Panc1 (cell line): ENCODE results near the gene TIMM44. TPM values are rescaled to one million over a fixed set of nuclear protein-coding genes. Genes with fewer than 3 reads are reported as not detected.
A peak's percentile ranks its signal among the peaks of the same experiment; 100 is the strongest.

Experiments used
- ATAC-seq: fragments of 200-7000 bp; cut with Tn5 transposase; 2 replicates; pipeline ENCODE4 v1.9.1; 2020; ENCODE audit warnings: mild to moderate bottlenecking, moderate library complexity
- BruUV-seq: library from RNA; stranded (reverse); fragments of 400-500 nt; replicated peaks from 2 replicates; lab custom pipeline; 2021; lab: Mats Ljungman, UMichigan
- CTCF ChIA-PET: fragments of 300-600 bp; sonication (Branson Sonifier 250); formaldehyde crosslinking; loops from one replicate; lab custom pipeline; 2022; ENCODE audit warnings: antibody characterized with exemption; lab: Charles Lee
- POLR2A ChIA-PET: fragments of 300-600 bp; sonication (Branson Sonifier 250); formaldehyde crosslinking; loops from one replicate; lab custom pipeline; 2022; ENCODE audit warnings: antibody characterized with exemption; lab: Charles Lee
- DNase-seq: peaks from one replicate; pipeline ENCODE4 v3.0.0-alpha.2; 2010; ENCODE audit warnings: low read depth, low spot score
- H3K27ac ChIP-seq: 2 replicates; pipeline ENCODE4 v1.5.1; 2011; ENCODE audit warnings: mild to moderate bottlenecking, low read length, inconsistent platforms
- H3K27me3 ChIP-seq: fragments of 200-500 bp; sonication (Bioruptor generic); 2 replicates; pipeline ENCODE4 v1.6.0; 2014; ENCODE audit warnings: low read length, inconsistent platforms; ENCODE audit not compliant: control insufficient read depth, insufficient read depth
- H3K36me3 ChIP-seq: fragments of 200-500 bp; sonication (Bioruptor generic); 2 replicates; pipeline ENCODE4 v1.5.1; 2014; ENCODE audit warnings: inconsistent platforms, mild to moderate bottlenecking, low read length, moderate library complexity; ENCODE audit not compliant: control insufficient read depth, insufficient read depth
- H3K4me1 ChIP-seq: 2 replicates; pipeline ENCODE4 v1.5.1; 2011; ENCODE audit warnings: inconsistent platforms, mild to moderate bottlenecking, low read length, moderate library complexity; ENCODE audit not compliant: control insufficient read depth, insufficient read depth
- H3K4me3 ChIP-seq, 2 experiments: 2 replicates each; pipeline ENCODE4 v1.5.1; 2011 to 2012; ENCODE audit warnings: low read depth in 2 of 2, low read length in 2 of 2, mild to moderate bottlenecking in 2 of 2, inconsistent platforms in 1 of 2, moderate library complexity in 1 of 2
- H3K9me3 ChIP-seq: fragments of 200-500 bp; sonication (Bioruptor generic); 2 replicates; pipeline ENCODE4 v1.5.1; 2014; ENCODE audit warnings: low read depth, mild to moderate bottlenecking, inconsistent platforms, low read length, moderate library complexity; ENCODE audit not compliant: control insufficient read depth, insufficient read depth
- CTCF ChIP-seq: fragments of 450-650 bp; IDR thresholded peaks from 2 replicates; pipeline ENCODE4 v1.5.1; 2017; ENCODE audit warnings: mild to moderate bottlenecking
- POLR2AphosphoS5 ChIP-seq: IDR thresholded peaks from 2 replicates; pipeline ENCODE4 v1.6.1; 2012; ENCODE audit warnings: mild to moderate bottlenecking, low read depth, low read length, moderate library complexity
- REST ChIP-seq, 2 experiments: IDR thresholded peaks; 2 replicates each; pipeline ENCODE4 v1.6.1; 2011 to 2012; ENCODE audit warnings: low read depth in 2 of 2, control low read depth in 1 of 2, low read length in 1 of 2, mild to moderate bottlenecking in 1 of 2, moderate library complexity in 1 of 2; ENCODE audit not compliant: insufficient read depth in 1 of 2
- SIN3A ChIP-seq: IDR thresholded peaks from 2 replicates; pipeline ENCODE4 v1.6.1; 2012; ENCODE audit warnings: low read depth, mild to moderate bottlenecking, low read length, moderate library complexity, borderline replicate concordance; ENCODE audit not compliant: insufficient read depth
- TCF7L2 ChIP-seq: IDR thresholded peaks from 2 replicates; pipeline ENCODE4 v1.6.1; 2011; ENCODE audit warnings: mild to moderate bottlenecking, low read depth, low read length, inconsistent platforms
- in situ Hi-C: cut with HindIII; loops from 2 replicates; pipeline ENCODE4 v1.10.0; 2016; ENCODE audit warnings: low sequenced_read_pairs, low pct_unique_long_range_greater_than_20kb
- intact Hi-C: fragments of 100-400 bp; cut with micrococcal nuclease; formaldehyde crosslinking; loops from one replicate; pipeline ENCODE4 v1.10.0; 2022; ENCODE audit not compliant: unreplicated experiment
- total RNA-seq: library from RNA; stranded (reverse); gene quantifications from one replicate; pipeline ENCODE4 v1.2.1, GENCODE V29; 2021; ENCODE audit not compliant: unreplicated experiment

The TIMM44 gene
- total RNA-seq, 1 experiment from 2014 or later = 105 TPM

- H3K36me3 ChIP-seq = no peaks in the 10 kb centered on the region; the same call in 1 of the 2 replicates
- no peak overlapping the region for H3K4me3 ChIP-seq
- H3K27me3 ChIP-seq = no peaks in the 10 kb centered on the region
- H3K4me1 ChIP-seq = peaks cover 13% of the 10 kb centered on the region
- in situ Hi-C loops = no loop called here
- CTCF ChIA-PET = no interaction called here
- H3K27ac ChIP-seq = no peak overlapping the region
- no peaks in the 10 kb centered on the region for H3K9me3 ChIP-seq
- intact Hi-C loops = no loop called here
- no TSS peak for BruUV-seq
- POLR2A ChIA-PET = no interaction called here
- DNase-seq (no peak), ATAC-seq (no peak)
- TF ChIP-seq TCF7L2 = no peak
These were observed 44.8 kb upstream of the TIMM44 start for GRCh38 chr19:7988307-7988706.

GRCh38 chr19:7987114-7987768 is 43.8 kb upstream of the TIMM44 start:
- in situ Hi-C loops = no loop called here
- no TSS peak for BruUV-seq
- peak; percentile 69 for ATAC-seq
- no peak for DNase-seq
- POLR2A ChIA-PET = interaction anchor here (0.7 kb wide), 1 partner anchor 39 kb away, joined by 3 read pairs; no protein-coding TSS in a partner anchor
- CTCF ChIA-PET = no interaction called here
- Histone ChIP-seq H3K27me3 (no peaks in the 10 kb centered on the region), H3K27ac (no peak overlapping the region), H3K4me3 (no peak overlapping the region), H3K4me1 (peaks cover 13% of the 10 kb centered on the region), H3K9me3 (no peaks in the 10 kb centered on the region), H3K36me3 (no peaks in the 10 kb centered on the region; the same call in 1 of the 2 replicates)
- no peak for TF ChIP-seq POLR2AphosphoS5
- intact Hi-C loops = no loop called here

- Histone ChIP-seq H3K27me3 (no peaks in the 10 kb centered on the region), H3K9me3 (no peaks in the 10 kb centered on the region), H3K4me1 (peaks cover 13% of the 10 kb centered on the region), H3K36me3 (no peaks in the 10 kb centered on the region; the same call in 1 of the 2 replicates), H3K27ac (peak overlapping the region; percentile 29; the same call in 1 of the 2 replicates), H3K4me3 (no peak overlapping the region)
- in situ Hi-C loops = no loop called here
- ChIA-PET POLR2A (no interaction called here), CTCF (no interaction called here)
- no TSS peak for BruUV-seq
- ATAC-seq (peak; percentile 83), DNase-seq (peak; percentile 52)
- TF ChIP-seq POLR2AphosphoS5 = no peak
- no peak for TF ChIP-seq REST (IDR thresholded peaks at IDR 0.05; ENCODE audit: insufficient read depth in 1 of 2, low read depth in 2 of 2, low read length in 1 of 2)
- TF ChIP-seq CTCF = no peak
- TF ChIP-seq SIN3A = no peak
- no peak for TF ChIP-seq TCF7L2
- intact Hi-C loops = no loop called here
These were observed 43.1 kb upstream of the TIMM44 start for GRCh38 chr19:7986321-7987113.
